AG08395 (cell line): ENCODE data around the gene TTC33.
A peak's percentile ranks its signal among the peaks of the same experiment; 100 is the strongest.

Experiments used
- DNase-seq: peaks from one replicate; pipeline ENCODE4 v3.0.0; 2012; ENCODE audit warnings: mixed read lengths, low spot score

TTC33 gene

DNA sequence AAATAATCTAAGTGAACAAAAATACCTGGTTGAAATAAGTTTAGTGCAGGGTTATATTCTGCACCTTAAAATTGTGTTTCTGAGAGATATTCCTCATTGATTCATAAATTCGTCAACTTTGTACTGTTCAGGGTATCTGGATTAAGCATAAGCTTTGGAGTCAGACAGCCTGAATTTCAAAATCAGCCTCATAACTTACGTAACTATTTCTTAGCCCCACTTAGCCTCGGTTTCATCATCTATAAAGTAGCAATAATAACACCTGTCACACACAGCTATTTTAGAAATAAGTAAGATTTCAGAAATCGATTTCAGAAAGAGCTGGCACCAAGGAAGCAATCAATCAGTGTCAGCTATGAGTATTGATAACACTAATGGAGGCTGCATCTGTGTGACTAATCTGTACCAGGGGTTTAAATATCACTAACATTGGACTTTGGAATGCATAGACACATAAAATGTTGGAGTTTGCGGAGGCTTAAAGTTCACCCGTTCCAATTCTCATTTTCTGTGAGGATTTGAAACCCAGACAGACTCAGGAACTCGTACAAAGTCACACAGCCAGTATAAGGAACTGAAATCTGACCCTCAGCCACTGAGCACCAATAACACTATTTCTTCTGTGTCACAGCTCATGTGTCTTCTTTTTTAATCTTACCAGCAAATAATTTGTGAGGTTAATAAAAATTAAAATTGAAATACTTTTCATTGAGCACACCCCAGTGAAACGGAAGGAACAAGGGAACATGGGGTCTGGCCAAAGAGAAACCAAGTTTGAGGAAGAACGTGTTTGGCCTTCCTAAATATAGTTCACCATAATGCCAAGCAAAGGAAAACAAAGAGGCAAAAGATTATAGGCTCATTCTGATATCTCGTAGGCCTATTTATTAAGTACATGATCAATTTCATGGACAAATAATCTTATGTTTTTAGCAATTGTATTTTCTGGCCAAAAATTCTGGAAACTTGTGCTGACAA is 270.5 kb downstream of the TTC33 start:
- no peak for DNase-seq

DNA sequence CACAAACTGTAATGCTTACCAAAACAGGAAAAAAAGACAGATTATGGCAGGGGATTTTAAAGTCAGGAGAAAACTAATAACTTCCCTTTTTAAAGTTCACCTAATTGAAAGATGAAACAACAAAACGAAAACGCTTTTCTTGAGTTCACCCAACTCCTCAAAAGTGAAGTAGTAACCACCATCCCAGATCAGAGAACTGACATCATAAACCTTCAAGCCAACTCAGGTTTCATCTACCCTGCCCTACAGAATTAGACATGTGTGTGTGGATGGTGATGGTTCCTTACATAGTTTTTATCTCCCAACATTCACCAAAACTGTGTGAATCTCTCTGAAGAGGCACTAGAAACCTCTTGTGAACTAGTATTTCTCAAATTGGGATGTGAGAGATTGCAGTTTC is 271.3 kb downstream of the TTC33 start:
- no peak for DNase-seq

DNA sequence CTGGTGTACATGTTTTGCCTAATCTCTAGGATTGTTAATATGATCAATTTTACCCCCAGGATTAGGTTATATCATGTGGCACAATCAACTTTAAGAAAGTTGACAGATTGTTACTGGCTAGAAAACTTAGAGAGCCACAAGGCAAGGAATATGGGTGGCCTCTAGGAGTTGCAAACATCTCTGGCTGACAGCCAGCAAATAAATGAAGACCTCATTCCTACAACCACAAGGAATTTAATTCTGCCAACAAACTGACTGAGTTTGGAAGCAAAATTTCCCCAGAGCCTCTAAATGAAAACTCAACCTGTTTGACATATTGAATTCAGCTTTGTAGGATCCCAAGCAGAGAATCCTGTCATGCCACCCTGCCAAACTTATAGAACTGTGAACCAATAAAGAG is 272.4 kb downstream of the TTC33 start:
- no peak for DNase-seq

DNA sequence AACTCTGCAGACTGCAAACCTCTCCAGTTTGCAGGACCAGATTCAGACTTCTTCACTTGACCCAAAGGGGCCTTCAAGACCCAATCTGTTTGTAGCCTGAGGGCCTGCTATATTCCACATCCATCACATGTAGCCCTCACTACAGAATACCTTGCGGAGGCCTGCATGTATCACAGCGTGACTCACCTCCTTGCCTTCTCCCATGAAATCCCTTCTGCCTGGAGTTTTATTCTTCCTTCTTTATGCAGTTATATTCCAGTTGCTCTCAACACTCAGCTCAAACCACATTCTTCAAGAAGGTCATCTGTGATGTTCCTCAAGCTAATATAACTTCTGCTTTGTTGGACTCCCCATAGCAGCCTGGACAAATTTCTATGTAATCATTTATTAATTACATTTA is 274.5 kb downstream of the TTC33 start:
- DNase-seq, result no peak

DNA sequence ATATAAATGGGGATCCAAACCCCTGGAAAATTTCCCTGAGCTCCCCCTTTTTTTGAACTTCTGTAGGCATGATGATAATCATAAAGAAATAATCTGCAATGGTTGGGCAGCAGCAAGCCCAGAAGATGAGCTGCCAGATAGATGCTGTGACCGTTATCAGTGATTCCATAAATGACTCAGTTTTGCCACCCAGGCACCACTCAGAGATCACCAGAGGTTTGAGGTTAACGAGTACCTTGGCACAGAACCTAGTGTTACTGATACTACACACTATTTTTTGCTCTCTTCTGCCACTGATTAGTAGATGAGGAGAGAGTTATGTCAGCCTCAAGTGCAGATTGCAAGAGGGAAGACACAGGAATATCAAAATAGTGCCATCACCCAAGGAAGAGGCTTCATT is 275.4 kb downstream of the TTC33 start:
- no peak for DNase-seq

DNA sequence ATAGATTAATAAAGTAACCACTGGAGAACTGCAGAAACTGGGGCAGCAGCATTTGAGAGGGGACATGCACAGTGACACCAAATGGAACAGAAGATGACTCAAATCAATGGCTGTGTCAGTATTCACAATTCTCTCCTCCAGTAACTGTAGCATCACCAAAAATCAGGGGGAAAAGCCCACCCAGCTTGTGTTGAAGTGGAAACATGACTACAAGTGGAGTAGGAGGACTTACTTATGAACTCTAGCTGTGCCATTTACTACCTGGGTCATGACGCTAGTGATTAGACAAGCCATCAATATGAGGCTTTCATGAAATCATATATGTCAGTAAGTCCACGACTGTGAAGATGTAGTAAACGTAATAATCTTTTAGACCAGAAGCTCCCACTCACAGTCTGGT is 275.8 kb downstream of the TTC33 start:
- DNase-seq, result no peak

DNA sequence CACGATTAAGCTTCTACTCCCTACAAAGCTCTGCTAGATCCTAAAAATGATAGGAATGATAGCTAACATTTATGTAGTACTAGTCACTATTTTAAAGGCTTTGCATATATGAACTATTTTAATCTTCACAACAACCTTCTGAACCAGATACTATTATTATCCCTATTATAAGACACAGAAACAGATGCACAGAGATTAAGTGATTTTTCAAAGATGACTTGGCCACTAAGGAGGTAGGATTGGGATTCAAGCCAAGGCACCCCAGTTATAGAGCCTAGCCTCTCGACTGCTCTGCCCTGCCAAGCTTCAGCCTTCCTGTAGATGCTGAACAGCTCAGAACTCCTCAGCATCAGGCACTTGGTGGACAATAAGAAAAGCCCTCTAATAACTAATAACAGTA is 277.0 kb downstream of the TTC33 start:
- DNase-seq, result no peak

DNA sequence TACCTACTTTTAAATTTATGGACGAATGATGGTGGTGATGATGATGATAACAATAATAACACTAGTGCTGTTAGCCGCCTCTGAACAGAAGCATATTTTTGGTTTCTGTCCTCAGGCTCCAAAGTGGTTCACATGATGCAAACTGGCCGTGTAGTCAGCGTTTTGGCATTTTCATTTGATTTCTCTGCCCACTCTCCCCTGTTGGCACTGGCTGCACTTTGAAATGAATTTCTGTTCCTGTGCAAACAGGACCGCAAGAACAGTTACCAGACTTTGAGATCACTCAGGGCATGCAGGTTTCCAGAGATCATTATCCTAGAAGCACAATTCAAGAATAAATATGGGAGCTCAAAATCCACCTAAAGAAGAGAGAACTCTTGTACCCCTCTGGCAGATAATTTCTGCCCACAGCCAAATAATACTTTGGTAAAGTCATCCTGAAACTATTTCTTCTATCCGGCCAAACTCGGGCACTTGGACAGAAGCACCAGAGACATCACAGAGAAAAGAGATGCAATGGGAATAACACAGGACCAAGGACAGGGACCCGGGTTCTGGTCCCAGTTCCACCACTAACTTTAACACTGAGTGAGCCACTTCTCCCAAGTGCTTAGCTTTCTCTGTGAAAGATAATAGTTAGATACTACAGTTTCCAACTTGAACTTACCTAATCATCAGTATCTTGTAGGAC is 277.8 kb downstream of the TTC33 start:
- peak; percentile 53 for DNase-seq

DNA sequence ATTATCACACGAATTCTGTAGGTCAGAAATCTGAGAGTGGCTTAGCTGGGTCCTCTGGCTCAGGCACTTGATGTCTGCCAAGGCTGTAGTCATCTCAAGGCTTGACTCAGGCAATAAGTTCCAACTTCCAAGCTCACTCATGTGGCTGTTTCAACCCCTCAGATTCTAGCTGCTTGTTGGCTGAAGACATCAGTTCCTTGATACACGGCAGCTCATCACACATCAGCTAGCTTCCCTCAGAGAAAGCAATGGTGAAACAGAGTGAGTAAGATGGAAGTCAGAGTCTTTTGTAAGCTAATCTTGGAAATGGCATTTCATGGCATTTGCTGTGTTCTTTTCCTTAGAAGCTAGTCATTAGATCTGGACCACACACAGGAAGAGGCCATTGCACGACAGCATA is 280.2 kb downstream of the TTC33 start:
- DNase-seq, result no peak

DNA sequence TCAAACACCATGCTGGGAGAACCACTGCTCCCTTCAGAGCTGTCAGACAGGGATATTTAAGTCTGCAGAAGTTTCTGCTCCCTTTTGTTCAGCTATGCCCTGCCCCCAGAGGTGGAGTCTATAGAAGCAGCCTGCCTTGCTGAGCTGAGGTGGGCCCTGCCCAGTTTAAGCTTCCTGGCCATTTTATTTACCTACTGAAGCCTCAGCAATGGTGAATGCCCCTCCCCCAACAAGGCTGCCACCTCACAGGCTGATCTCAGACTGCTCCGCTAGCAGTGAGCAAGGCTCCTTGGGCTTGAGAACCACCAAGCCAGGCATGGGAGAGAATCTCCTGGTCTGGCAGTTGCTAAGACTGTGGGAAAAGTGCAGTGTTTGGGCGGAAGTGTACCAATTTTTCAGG is 281.5 kb downstream of the TTC33 start:
- DNase-seq, result no peak

DNA sequence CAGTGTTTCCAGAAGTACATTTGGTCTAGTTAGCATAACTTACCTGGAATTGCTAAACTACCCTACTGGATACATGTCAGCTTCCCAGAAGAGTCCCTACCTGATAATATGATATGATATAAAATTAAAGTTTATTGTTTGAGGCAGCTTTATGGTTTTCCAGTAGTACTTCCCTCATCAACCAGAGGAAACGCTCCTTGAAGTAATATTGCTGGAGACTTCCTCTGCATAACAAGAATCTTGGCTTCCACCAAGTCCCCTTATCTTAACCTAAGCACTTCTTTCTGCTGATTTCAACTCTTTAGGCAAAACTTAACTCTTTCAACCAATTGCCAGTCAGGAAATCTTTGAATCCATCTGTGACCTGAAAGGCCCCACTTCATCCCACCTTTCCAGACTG is 290.3 kb downstream of the TTC33 start:
- no peak for DNase-seq

DNA sequence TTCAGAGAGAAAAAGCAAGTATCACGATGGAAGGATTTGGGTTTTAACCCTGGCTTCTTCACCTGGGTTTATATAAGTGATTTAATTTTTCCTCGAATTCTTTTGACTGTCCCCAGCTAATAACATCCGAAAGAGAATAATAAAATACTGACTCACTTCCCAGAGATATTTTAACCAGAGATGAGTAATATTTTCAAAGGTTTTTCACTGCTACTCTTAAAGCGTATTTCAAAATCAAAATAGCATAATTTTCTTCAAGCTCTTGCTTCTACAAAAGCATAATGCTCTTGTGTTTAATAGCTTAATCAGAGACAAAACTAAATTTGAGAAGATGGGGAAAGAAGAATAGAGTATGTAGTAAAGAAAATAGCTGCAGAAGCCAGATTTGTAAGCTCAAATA is 291.2 kb downstream of the TTC33 start:
- no peak for DNase-seq
